ENCODE data around the gene GALNT3.
A peak's percentile ranks its signal among the peaks of the same experiment; 100 is the strongest.

GALNT3 gene

GRCh38 chr2:165795011-165795410, 964 bp upstream of the GALNT3 start:
- peak; percentile 49 for FAIRE-seq

GRCh38 chr2:165794536-165794928, 485 bp upstream of the GALNT3 start:
- FAIRE-seq: no peak

- no peak for FAIRE-seq
Measured at GRCh38 chr2:165793161-165793778, 777 bp downstream of the GALNT3 start.

- FAIRE-seq: no peak
Measured at GRCh38 chr2:165792104-165792454, 2.0 kb downstream of the GALNT3 start.

- FAIRE-seq: peak; percentile 77
Measured at GRCh38 chr2:165791421-165792103, 2.5 kb downstream of the GALNT3 start.

- no peak for FAIRE-seq
Measured at GRCh38 chr2:165790466-165790865, 3.6 kb downstream of the GALNT3 start.

- FAIRE-seq: no peak
Measured at GRCh38 chr2:165787334-165787733, 6.7 kb downstream of the GALNT3 start.

- no peak for FAIRE-seq
Measured at GRCh38 chr2:165779706-165780105, 14.3 kb downstream of the GALNT3 start.

GRCh38 chr2:165778653-165779451, 15.2 kb downstream of the GALNT3 start:
- no peak for FAIRE-seq

GRCh38 chr2:165778187-165778556, 15.9 kb downstream of the GALNT3 start:
- no peak for FAIRE-seq

GRCh38 chr2:165777522-165778186, 16.4 kb downstream of the GALNT3 start:
- FAIRE-seq: no peak

- no peak for FAIRE-seq
Measured at GRCh38 chr2:165776796-165777195, 17.3 kb downstream of the GALNT3 start.

GRCh38 chr2:165776013-165776412, 18.0 kb downstream of the GALNT3 start:
- FAIRE-seq: peak; percentile 80

GRCh38 chr2:165773684-165774083, 20.4 kb downstream of the GALNT3 start:
- no peak for FAIRE-seq

- FAIRE-seq: no peak
Measured at GRCh38 chr2:165772183-165772582, 21.9 kb downstream of the GALNT3 start.

GRCh38 chr2:165766326-165766927, 27.6 kb downstream of the GALNT3 start:
- peak; percentile 51 for FAIRE-seq

GRCh38 chr2:165762723-165763122, 31.3 kb downstream of the GALNT3 start:
- FAIRE-seq: no peak

GRCh38 chr2:165757906-165758675, 36.0 kb downstream of the GALNT3 start:
- peak; percentile 96 for FAIRE-seq

GRCh38 chr2:165746501-165746900, 47.5 kb downstream of the GALNT3 start:
- FAIRE-seq: no peak

- no peak for FAIRE-seq
Measured at GRCh38 chr2:165745916-165746315, 48.1 kb downstream of the GALNT3 start.

- FAIRE-seq: no peak
Measured at GRCh38 chr2:165743442-165743841, 50.6 kb downstream of the GALNT3 start.

- no peak for FAIRE-seq
Measured at GRCh38 chr2:165725421-165725820, 68.6 kb downstream of the GALNT3 start.
